Thyroid gland (tissue), 4 donors: ENCODE measurements around the gene NLGN1. TPM values are rescaled to one million over a fixed set of nuclear protein-coding genes. Genes with fewer than 3 reads are reported as not detected.
A peak's percentile ranks its signal among the peaks of the same experiment; 100 is the strongest.

ENCODE experiments used
- DNase-seq, 2 donors: peaks; one replicate each; pipeline ENCODE4 v3.0.0-alpha.2; 2019
- H3K27ac ChIP-seq, 3 donors: fragments of 200-600 bp; sonication (generic); 1 replicate in 2 of 3; 2 replicates in 1 of 3; pipeline ENCODE4 v1.5.1; 2016 to 2019; ENCODE audit warnings: mild to moderate bottlenecking in 1 of 3, moderate library complexity in 1 of 3
- H3K27me3 ChIP-seq: fragments of 200-600 bp; sonication (generic); one replicate; pipeline ENCODE4 v1.5.1; 2019
- H3K36me3 ChIP-seq, 2 donors: fragments of 200-600 bp; sonication (generic); one replicate each; pipeline ENCODE4 v1.5.1; 2016 to 2019
- H3K4me1 ChIP-seq, 2 donors: fragments of 200-600 bp; sonication (generic); one replicate each; pipeline ENCODE4 v1.5.1; 2017 to 2019
- H3K4me3 ChIP-seq, 3 donors: fragments of 200-600 bp; sonication (generic); replicated peaks in 1 of 3; 1 replicate in 2 of 3; 2 replicates in 1 of 3; pipeline ENCODE4 v1.5.1; 2016; ENCODE audit warnings: mild to moderate bottlenecking in 1 of 3
- H3K9me3 ChIP-seq: fragments of 200-600 bp; sonication (generic); one replicate; pipeline ENCODE4 v1.5.1; 2017
- POLR2A ChIP-seq, 2 donors: fragments of 450-650 bp; IDR thresholded peaks; one replicate each; pipeline ENCODE4 v1.6.1; 2017; ENCODE audit warnings: antibody characterized with exemption in 2 of 2, mild to moderate bottlenecking in 2 of 2, moderate library complexity in 1 of 2
- WGBS, 2 donors: methylation state at CpG; one replicate each; pipeline ENCODE4 v1.1.5; 2017; 5-methylcytosine and 5-hydroxymethylcytosine counted together
- intact Hi-C: fragments of 100-400 bp; cut with DNase I; formaldehyde crosslinking; loops from one replicate; pipeline ENCODE4 v1.15.1; 2023
- total RNA-seq, 4 donors: library from RNA; depleted of rRNA; stranded (reverse); fragments of >200 nt; gene quantifications; one replicate each; pipeline ENCODE4 v1.2.3, GENCODE V29; 2016
- TF ChIP-seq, protein P1 (sequence below), 6 experiments: fragments of 200-600 bp in 3 of 6; fragments of 450-650 bp in 3 of 6; sonication (generic) in 3 of 6; IDR thresholded peaks; one replicate each; pipeline ENCODE4 v1.5.1; 2016 to 2019; ENCODE audit warnings: antibody characterized with exemption in 6 of 6, mild to moderate bottlenecking in 2 of 6, inconsistent platforms in 1 of 6, moderate library complexity in 1 of 6

NLGN1 gene
- total RNA-seq, 4 donors from 2014 or later, result 2.4 to 13.9 (median 2.9) TPM

- no peak overlapping the region for H3K4me3 ChIP-seq
- no peak for TF ChIP-seq POLR2A (IDR thresholded peaks at IDR 0.05)
- TF ChIP-seq, protein P1, sequence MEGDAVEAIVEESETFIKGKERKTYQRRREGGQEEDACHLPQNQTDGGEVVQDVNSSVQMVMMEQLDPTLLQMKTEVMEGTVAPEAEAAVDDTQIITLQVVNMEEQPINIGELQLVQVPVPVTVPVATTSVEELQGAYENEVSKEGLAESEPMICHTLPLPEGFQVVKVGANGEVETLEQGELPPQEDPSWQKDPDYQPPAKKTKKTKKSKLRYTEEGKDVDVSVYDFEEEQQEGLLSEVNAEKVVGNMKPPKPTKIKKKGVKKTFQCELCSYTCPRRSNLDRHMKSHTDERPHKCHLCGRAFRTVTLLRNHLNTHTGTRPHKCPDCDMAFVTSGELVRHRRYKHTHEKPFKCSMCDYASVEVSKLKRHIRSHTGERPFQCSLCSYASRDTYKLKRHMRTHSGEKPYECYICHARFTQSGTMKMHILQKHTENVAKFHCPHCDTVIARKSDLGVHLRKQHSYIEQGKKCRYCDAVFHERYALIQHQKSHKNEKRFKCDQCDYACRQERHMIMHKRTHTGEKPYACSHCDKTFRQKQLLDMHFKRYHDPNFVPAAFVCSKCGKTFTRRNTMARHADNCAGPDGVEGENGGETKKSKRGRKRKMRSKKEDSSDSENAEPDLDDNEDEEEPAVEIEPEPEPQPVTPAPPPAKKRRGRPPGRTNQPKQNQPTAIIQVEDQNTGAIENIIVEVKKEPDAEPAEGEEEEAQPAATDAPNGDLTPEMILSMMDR (IDR thresholded peaks at IDR 0.05), result no peak
- WGBS, 2 donors, result 73 to 81% methylated on average over 3 of the region's 3 CpGs
- intact Hi-C loops, result no loop called here
- H3K36me3 ChIP-seq, result no peaks in the 10 kb centered on the region
- H3K27ac ChIP-seq, result no peak overlapping the region
- H3K27me3 ChIP-seq, result no peaks in the 10 kb centered on the region
- DNase-seq, result no peak
- no peaks in the 10 kb centered on the region for H3K4me1 ChIP-seq
- H3K9me3 ChIP-seq, result no peaks in the 10 kb centered on the region
Measured at GRCh38 chr3:173708191-173708590, 310.6 kb downstream of the NLGN1 start.

DNA sequence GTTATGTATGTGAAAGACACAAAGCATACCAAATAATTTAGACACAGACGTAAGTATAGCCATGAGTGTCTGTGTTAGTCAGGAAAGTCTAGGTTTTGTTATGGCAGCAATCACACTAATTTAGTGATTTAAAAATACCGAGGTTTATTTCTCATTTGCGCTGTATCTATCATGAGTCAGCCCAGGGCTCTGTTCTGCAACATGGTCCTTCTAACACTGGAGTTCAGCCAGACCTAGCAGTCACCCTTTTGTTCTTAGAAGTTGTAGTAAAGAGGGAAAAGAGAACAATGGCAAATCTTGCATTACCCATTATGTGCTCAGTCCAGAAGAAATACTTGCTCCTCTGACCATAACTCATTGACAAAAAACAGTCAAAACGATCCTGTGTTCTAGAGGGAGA is 311.5 kb downstream of the NLGN1 start:
- no peak for DNase-seq
- no peaks in the 10 kb centered on the region for H3K4me1 ChIP-seq
- H3K9me3 ChIP-seq, result no peaks in the 10 kb centered on the region
- H3K4me3 ChIP-seq, result no peak overlapping the region
- intact Hi-C loops, result no loop called here
- no peak for TF ChIP-seq POLR2A (IDR thresholded peaks at IDR 0.05)
- no peak overlapping the region for H3K27ac ChIP-seq
- H3K27me3 ChIP-seq, result no peaks in the 10 kb centered on the region
- H3K36me3 ChIP-seq, result no peaks in the 10 kb centered on the region
- WGBS, 2 donors, result 86% methylated on average over 4 of the region's 4 CpGs

DNA sequence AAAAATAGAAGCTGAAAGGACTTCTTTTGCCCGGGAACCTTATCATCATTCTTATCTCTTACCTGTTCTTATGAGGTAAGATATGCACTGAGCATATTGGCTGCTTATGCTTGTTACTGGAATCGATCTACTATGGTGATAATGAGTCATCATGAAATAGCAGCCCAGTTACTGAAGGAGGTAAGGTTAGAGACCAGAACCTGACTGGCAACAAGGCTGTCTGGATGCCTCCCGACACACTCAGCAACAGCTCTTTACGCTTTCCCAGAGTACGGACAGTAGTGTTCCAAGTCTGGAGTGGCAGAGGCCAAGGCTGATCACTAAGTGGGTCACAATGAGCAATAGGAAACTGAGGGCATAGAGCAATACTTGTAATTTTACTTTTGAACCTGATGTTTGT is 314.1 kb downstream of the NLGN1 start:
- H3K4me1 ChIP-seq, result no peaks in the 10 kb centered on the region
- peak; percentile 17 to 46 for DNase-seq
- TF ChIP-seq, protein P1 (IDR thresholded peaks at IDR 0.05), result no peak
- no peak for TF ChIP-seq POLR2A (IDR thresholded peaks at IDR 0.05)
- no peaks in the 10 kb centered on the region for H3K36me3 ChIP-seq
- WGBS, 2 donors, result 30 to 33% methylated on average over 5 of the region's 5 CpGs
- intact Hi-C loops, result no loop called here
- no peaks in the 10 kb centered on the region for H3K9me3 ChIP-seq
- no peak overlapping the region for H3K4me3 ChIP-seq
- H3K27me3 ChIP-seq, result no peaks in the 10 kb centered on the region
- no peak overlapping the region for H3K27ac ChIP-seq

DNA sequence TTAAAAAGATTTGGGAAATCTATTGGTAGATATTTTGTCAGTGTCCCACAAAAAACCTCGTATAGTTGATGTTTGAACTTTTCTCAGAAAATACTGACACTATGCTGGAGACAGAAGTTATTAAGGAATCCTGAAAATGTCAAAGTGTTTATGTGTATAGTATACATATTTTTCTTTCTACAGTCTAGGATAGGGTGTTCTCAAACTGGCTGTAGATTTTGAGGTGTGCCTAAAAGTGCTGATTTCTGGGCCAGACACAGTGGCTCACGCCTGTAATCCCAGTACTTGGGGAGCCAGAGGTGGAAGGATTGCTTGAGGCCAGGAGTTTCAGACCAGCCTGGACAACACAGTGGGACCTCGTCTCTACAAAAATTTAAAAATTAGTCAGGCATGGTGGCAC is 322.0 kb downstream of the NLGN1 start:
- intact Hi-C loops, result no loop called here
- 73 to 74% methylated on average over 3 of the region's 3 CpGs for WGBS, 2 donors
- Histone ChIP-seq H3K36me3 (no peaks in the 10 kb centered on the region), H3K27me3 (no peaks in the 10 kb centered on the region), H3K4me1 (no peaks in the 10 kb centered on the region), H3K4me3 (no peak overlapping the region), H3K27ac (no peak overlapping the region), H3K9me3 (no peaks in the 10 kb centered on the region)
- TF ChIP-seq POLR2A (IDR thresholded peaks at IDR 0.05), result no peak
- TF ChIP-seq, protein P1 (IDR thresholded peaks at IDR 0.05), result no peak
- DNase-seq, result no peak

DNA sequence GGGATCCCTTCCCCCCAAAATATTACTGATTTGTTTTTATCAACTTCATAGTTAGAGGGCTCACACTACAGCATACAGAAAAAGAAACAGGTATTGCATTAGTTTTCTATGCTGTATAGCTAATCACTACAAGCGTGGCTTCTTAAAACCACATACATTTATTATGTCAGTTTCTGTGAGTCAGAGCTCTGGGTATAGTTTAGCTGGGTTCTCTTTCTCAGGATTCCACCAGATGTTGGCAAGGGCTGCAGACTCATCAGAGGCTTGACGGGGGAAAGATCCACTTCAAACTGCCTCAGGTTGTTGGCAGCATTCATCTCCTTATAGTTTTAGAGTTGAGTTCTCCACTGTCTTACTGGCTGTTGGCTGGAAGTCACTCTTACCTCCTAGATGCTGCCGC is 328.0 kb downstream of the NLGN1 start:
- no peak for TF ChIP-seq POLR2A (IDR thresholded peaks at IDR 0.05)
- TF ChIP-seq, protein P1 (IDR thresholded peaks at IDR 0.05), result no peak
- WGBS, 2 donors, result 79 to 80% methylated on average over 3 of the region's 3 CpGs
- Histone ChIP-seq H3K27ac (no peak overlapping the region), H3K4me3 (no peak overlapping the region), H3K4me1 (no peaks in the 10 kb centered on the region), H3K27me3 (no peaks in the 10 kb centered on the region), H3K36me3 (no peaks in the 10 kb centered on the region), H3K9me3 (no peaks in the 10 kb centered on the region)
- intact Hi-C loops, result no loop called here
- DNase-seq, result no peak

GRCh38 chr3:173730391-173730790 is 332.8 kb downstream of the NLGN1 start:
- Histone ChIP-seq H3K9me3 (no peaks in the 10 kb centered on the region), H3K27me3 (no peaks in the 10 kb centered on the region), H3K4me3 (no peak overlapping the region), H3K36me3 (no peaks in the 10 kb centered on the region), H3K27ac (no peak overlapping the region), H3K4me1 (no peaks in the 10 kb centered on the region)
- no peak for DNase-seq
- intact Hi-C loops, result no loop called here
- WGBS, 2 donors, result 94 to 96% methylated on average over 2 of the region's 2 CpGs
- no peak for TF ChIP-seq POLR2A (IDR thresholded peaks at IDR 0.05)
